ENCODE results near the gene RNGTT. TPM values are rescaled to one million over a fixed set of nuclear protein-coding genes. Genes with fewer than 3 reads are reported as not detected.

RNGTT gene
- total RNA-seq, 1 experiment from 2014 or later = 15.2 TPM

- Histone ChIP-seq H3K27me3 (ENCODE audit: insufficient read depth, low read depth) (no peaks in the 10 kb centered on the region), H3K4me2 (no peak overlapping the region), H3K27ac (no peak overlapping the region), H3K9me2 (ENCODE audit: insufficient read depth) (no peaks in the 10 kb centered on the region), H3K4me1 (replicated peaks; ENCODE audit: insufficient read depth) (no peaks in the 10 kb centered on the region), H3F3A (ENCODE audit: insufficient read depth, low read depth) (no peaks in the 10 kb centered on the region), H2AFZ (no peak overlapping the region), H3K9me3 (ENCODE audit: insufficient read depth, low read depth) (no peaks in the 10 kb centered on the region), H4K20me1 (ENCODE audit: insufficient read depth) (no peaks in the 10 kb centered on the region), H3K4me3 (no peak overlapping the region), H3K36me3 (ENCODE audit: low read depth) (no peaks in the 10 kb centered on the region), H3K79me2 (ENCODE audit: low read depth) (no peaks in the 10 kb centered on the region)
- CTCF ChIA-PET = no interaction called here
- DNase-seq = no peak
- TF ChIP-seq CTCF (conservative IDR thresholded peaks at IDR 0.05) (no peak), EZH2 (IDR thresholded peaks at IDR 0.05; ENCODE audit: low read depth) (no peak)
- intact Hi-C loops (cut with micrococcal nuclease; ENCODE audit: unreplicated experiment) = no loop called here
- BruUV-seq (replicated peaks) = no TSS peak
- POLR2A ChIA-PET (ENCODE audit: unreplicated experiment) = no interaction called here
Measured at GRCh38 chr6:88748141-88748540, 215.3 kb downstream of the RNGTT start.

- intact Hi-C loops (cut with micrococcal nuclease; ENCODE audit: unreplicated experiment) = no loop called here
- Histone ChIP-seq H3K27me3 (ENCODE audit: insufficient read depth, low read depth) (no peaks in the 10 kb centered on the region), H3K9me2 (ENCODE audit: insufficient read depth) (no peaks in the 10 kb centered on the region), H3K4me1 (replicated peaks; ENCODE audit: insufficient read depth) (no peaks in the 10 kb centered on the region), H4K20me1 (ENCODE audit: insufficient read depth) (no peaks in the 10 kb centered on the region), H3K79me2 (ENCODE audit: low read depth) (no peaks in the 10 kb centered on the region), H3K9me3 (ENCODE audit: insufficient read depth, low read depth) (no peaks in the 10 kb centered on the region), H3K4me3 (no peak overlapping the region), H3K27ac (no peak overlapping the region), H2AFZ (no peak overlapping the region), H3F3A (ENCODE audit: insufficient read depth, low read depth) (no peaks in the 10 kb centered on the region), H3K36me3 (ENCODE audit: low read depth) (no peaks in the 10 kb centered on the region), H3K4me2 (no peak overlapping the region)
- no TSS peak for BruUV-seq (replicated peaks)
- ChIA-PET CTCF (no interaction called here), POLR2A (ENCODE audit: unreplicated experiment) (no interaction called here)
- no peak for DNase-seq
- TF ChIP-seq CTCF (conservative IDR thresholded peaks at IDR 0.05) (no peak), EZH2 (IDR thresholded peaks at IDR 0.05; ENCODE audit: low read depth) (no peak)
Measured at GRCh38 chr6:88741939-88742338, 221.5 kb downstream of the RNGTT start.

GRCh38 chr6:88741071-88741470 is 222.3 kb downstream of the RNGTT start:
- no peaks in the 10 kb centered on the region for H3K27me3 ChIP-seq (ENCODE audit: insufficient read depth, low read depth)
- H3K4me1 ChIP-seq (replicated peaks; ENCODE audit: insufficient read depth) = no peaks in the 10 kb centered on the region
- H3K79me2 ChIP-seq (ENCODE audit: low read depth) = no peaks in the 10 kb centered on the region
- no peaks in the 10 kb centered on the region for H3K9me3 ChIP-seq (ENCODE audit: insufficient read depth, low read depth)
- no peak for DNase-seq
- TF ChIP-seq CTCF (conservative IDR thresholded peaks at IDR 0.05) = no peak
- no peak for TF ChIP-seq EZH2 (IDR thresholded peaks at IDR 0.05; ENCODE audit: low read depth)
- no peak overlapping the region for H3K27ac ChIP-seq
- no peak overlapping the region for H2AFZ ChIP-seq
- H3F3A ChIP-seq (ENCODE audit: insufficient read depth, low read depth) = no peaks in the 10 kb centered on the region
- no peak overlapping the region for H3K4me2 ChIP-seq
- intact Hi-C loops (cut with micrococcal nuclease; ENCODE audit: unreplicated experiment) = no loop called here
- POLR2A ChIA-PET (ENCODE audit: unreplicated experiment) = no interaction called here
- BruUV-seq (replicated peaks) = no TSS peak
- H3K9me2 ChIP-seq (ENCODE audit: insufficient read depth) = no peaks in the 10 kb centered on the region
- CTCF ChIA-PET = no interaction called here
- H4K20me1 ChIP-seq (ENCODE audit: insufficient read depth) = no peaks in the 10 kb centered on the region
- no peak overlapping the region for H3K4me3 ChIP-seq
- H3K36me3 ChIP-seq (ENCODE audit: low read depth) = no peaks in the 10 kb centered on the region
